M059J (cell line): Measurements from ENCODE around the gene SNAP29. TPM values are rescaled to one million over a fixed set of nuclear protein-coding genes. Genes with fewer than 3 reads are reported as not detected.
"Not testable (repeated sequence)": the region's sequence is repeated elsewhere in the genome, so short reads cannot be mapped to it uniquely, and the experiment has no call there.

Experiments
- DNase-seq: peaks from one replicate; pipeline ENCODE4 v3.0.0-alpha.2; 2012; ENCODE audit warnings: low read depth
- total RNA-seq: library from RNA; depleted of rRNA; stranded (reverse); fragments of >200 nt; shearing (Covaris generic); gene quantifications from 2 replicates; pipeline ENCODE4 v1.2.3, GENCODE V29; 2014; rRNA removed

Gene SNAP29
- total RNA-seq, 1 experiment from 2014 or later, result 11.5 TPM

GRCh38 chr22:20930435-20930834 is 71.6 kb downstream of the SNAP29 start:
- DNase-seq, result not testable (repeated sequence)

GRCh38 chr22:20931126-20931654 is 72.4 kb downstream of the SNAP29 start:
- DNase-seq, result no peak

- no peak for DNase-seq
Measured at GRCh38 chr22:20933910-20934309, 75.1 kb downstream of the SNAP29 start.

- not testable (repeated sequence) for DNase-seq
Measured at GRCh38 chr22:20935049-20935448, 76.2 kb downstream of the SNAP29 start.

- not testable (repeated sequence) for DNase-seq
Measured at GRCh38 chr22:20935780-20936539, 77.2 kb downstream of the SNAP29 start.

GRCh38 chr22:20937031-20937793 is 78.4 kb downstream of the SNAP29 start:
- no peak for DNase-seq

GRCh38 chr22:20937794-20938671 is 79.2 kb downstream of the SNAP29 start:
- no peak for DNase-seq

GRCh38 chr22:20939457-20940185 is 80.8 kb downstream of the SNAP29 start:
- not testable (repeated sequence) for DNase-seq

- DNase-seq, result no peak
Measured at GRCh38 chr22:20940186-20940651, 81.4 kb downstream of the SNAP29 start.

Other genes starting within 250 kb of the SNAP29 start
- gene SERPIND1, start 84.9 kb upstream of the SNAP29 start, total RNA-seq, result not detected in 2 replicates
- 11.1 and 23.8 TPM in 2 replicates for gene PI4KA, start 196 bp upstream of the SNAP29 start, total RNA-seq
- 32.8 and 43.9 TPM in 2 replicates for gene CRKL, start 58.4 kb downstream of the SNAP29 start, total RNA-seq
- gene AIFM3, start 108.2 kb downstream of the SNAP29 start, total RNA-seq, result 0.10 and 0.47 TPM in 2 replicates
- 13.0 and 14.0 TPM in 2 replicates for gene LZTR1, start 123.3 kb downstream of the SNAP29 start, total RNA-seq
- 50.2 and 52.6 TPM in 2 replicates for gene THAP7, start 143.1 kb downstream of the SNAP29 start, total RNA-seq
- 2.1 and 3.6 TPM in 2 replicates for gene P2RX6, start 156.2 kb downstream of the SNAP29 start, total RNA-seq
- gene SLC7A4, start 173.6 kb downstream of the SNAP29 start, total RNA-seq, result not detected in 2 replicates
- not detected in 2 replicates for gene LRRC74B, start 186.9 kb downstream of the SNAP29 start, total RNA-seq